Endothelial cell of umbilical vein (primary cell): ENCODE data around the gene SATB2. TPM values are rescaled to one million over a fixed set of nuclear protein-coding genes. Genes with fewer than 3 reads are reported as not detected.

Experiments
- BruUV-seq: library from RNA; stranded (reverse); fragments of 400-500 nt; replicated peaks from 2 replicates; lab custom pipeline; 2021; lab: Mats Ljungman, UMichigan
- CTCF ChIA-PET: fragments of 300-600, 350-600 bp; sonication (Branson Sonifier 250); formaldehyde crosslinking; loops from one replicate; lab custom pipeline; 2021; ENCODE audit warnings: antibody characterized with exemption, inconsistent platforms; lab: Charles Lee
- POLR2A ChIA-PET: fragments of 300-600, 350-600 bp; sonication (Branson Sonifier 250); formaldehyde crosslinking; loops from one replicate; lab custom pipeline; 2021; ENCODE audit warnings: antibody characterized with exemption, inconsistent platforms; lab: Charles Lee
- DNase-seq: peaks from one replicate; pipeline ENCODE4 v3.0.0-alpha.2; 2011; ENCODE audit warnings: low read depth, low spot score
- FAIRE-seq: peaks from 2 replicates; lab custom pipeline; 2011; peaks lifted over from hg19 to GRCh38; lab: Jason Lieb, UNC
- H2AFZ ChIP-seq: 2 replicates; pipeline ENCODE4 v1.6.0; 2012; ENCODE audit warnings: low read depth, low read length, control low read depth, inconsistent platforms
- H3K27ac ChIP-seq: 2 replicates; pipeline ENCODE4 v1.5.1; 2011; ENCODE audit warnings: low read depth, mild to moderate bottlenecking, control low read depth, low read length, moderate library complexity; ENCODE audit not compliant: insufficient read depth
- H3K27me3 ChIP-seq, 2 experiments: 2 replicates each; pipeline versions ENCODE4 v1.6.0 to v1.6.1; 2011; ENCODE audit warnings: low read length in 2 of 2, mixed read lengths in 1 of 2; ENCODE audit not compliant: control insufficient read depth in 2 of 2, insufficient read depth in 2 of 2
- H3K36me3 ChIP-seq, 2 experiments: 2 replicates in 1 of 2; 3 replicates in 1 of 2; pipeline ENCODE4 v1.5.1; 2011; ENCODE audit warnings: low read length in 2 of 2, mild to moderate bottlenecking in 1 of 2, moderate library complexity in 1 of 2; ENCODE audit not compliant: control insufficient read depth in 2 of 2, insufficient read depth in 2 of 2; ENCODE audit errors: extremely low read depth in 1 of 2
- H3K4me1 ChIP-seq: 3 replicates; pipeline ENCODE4 v1.5.1; 2011; ENCODE audit warnings: mild to moderate bottlenecking, low read length; ENCODE audit not compliant: control insufficient read depth, insufficient read depth; ENCODE audit errors: extremely low read depth
- H3K4me2 ChIP-seq: 2 replicates; pipeline ENCODE4 v1.6.1; 2011; ENCODE audit warnings: low read length, control low read depth, mixed read lengths; ENCODE audit not compliant: insufficient read depth
- H3K4me3 ChIP-seq, 3 experiments: fragments of 200-600 bp in 1 of 3; sonication (generic), shearing (Covaris generic) in 1 of 3; replicated peaks in 1 of 3; 2 replicates each; pipeline ENCODE4 v1.5.1; 2011 to 2016; ENCODE audit warnings: control low read depth in 3 of 3, low read length in 3 of 3, mild to moderate bottlenecking in 2 of 3, inconsistent platforms in 1 of 3, low read depth in 1 of 3, moderate library complexity in 1 of 3; ENCODE audit not compliant: insufficient read depth in 1 of 3
- H3K79me2 ChIP-seq: 2 replicates; pipeline ENCODE4 v1.6.0; 2012; ENCODE audit warnings: low read length, inconsistent platforms; ENCODE audit not compliant: control insufficient read depth, insufficient read depth
- H3K9ac ChIP-seq: replicated peaks from 2 replicates; pipeline ENCODE3; 2011; ENCODE audit warnings: low read length, control low read depth; ENCODE audit not compliant: insufficient read depth; ENCODE audit errors: extremely low read depth
- H3K9me1 ChIP-seq: replicated peaks from 3 replicates; pipeline ENCODE4 v1.6.0; 2011; ENCODE audit warnings: mild to moderate bottlenecking, low read length; ENCODE audit not compliant: control insufficient read depth, insufficient read depth; ENCODE audit errors: extremely low read depth
- H3K9me3 ChIP-seq: replicated peaks from 2 replicates; pipeline ENCODE4 v1.5.1; 2012; ENCODE audit warnings: low read length, inconsistent platforms; ENCODE audit not compliant: control insufficient read depth, insufficient read depth
- H4K20me1 ChIP-seq: replicated peaks from 2 replicates; pipeline ENCODE3; 2011; ENCODE audit warnings: mild to moderate bottlenecking, low read length; ENCODE audit not compliant: control insufficient read depth, insufficient read depth; ENCODE audit errors: extremely low read depth
- EZH2 ChIP-seq: IDR thresholded peaks from 2 replicates; pipeline ENCODE4 v1.6.1; 2012; ENCODE audit warnings: borderline replicate concordance, low read depth, mild to moderate bottlenecking, moderate library complexity, low read length, inconsistent platforms; ENCODE audit not compliant: severe bottlenecking
- FOS ChIP-seq: IDR thresholded peaks from 2 replicates; pipeline ENCODE4 v1.6.1; 2011; ENCODE audit warnings: mild to moderate bottlenecking, low read length, moderate library complexity, borderline replicate concordance; ENCODE audit not compliant: insufficient read depth
- GATA2 ChIP-seq: IDR thresholded peaks from 2 replicates; pipeline ENCODE4 v1.7.0; 2011; ENCODE audit warnings: low read depth, mild to moderate bottlenecking, moderate library complexity, mixed read lengths, low read length; ENCODE audit not compliant: insufficient read length, insufficient read depth
- MYC ChIP-seq: IDR thresholded peaks from one replicate; pipeline ENCODE4 v1.6.1; 2011; ENCODE audit warnings: mild to moderate bottlenecking, low read depth, low read length
- POLR2A ChIP-seq: IDR thresholded peaks from 2 replicates; pipeline ENCODE4 v1.6.1; 2012; ENCODE audit warnings: low read depth, mild to moderate bottlenecking, control low read depth, low read length
- POLR2AphosphoS5 ChIP-seq: IDR thresholded peaks from 2 replicates; pipeline ENCODE4 v1.6.1; 2012; ENCODE audit warnings: low read depth, mild to moderate bottlenecking, control low read depth, low read length, moderate library complexity; ENCODE audit not compliant: insufficient read depth
- dilution Hi-C: fragments of 300-500 bp; cut with MboI; formaldehyde crosslinking; loops from one replicate; pipeline ENCODE4 v1.15.0; 2019; ENCODE audit warnings: low sequenced_read_pairs; ENCODE audit not compliant: extremely low pct_ligation_motif_present
- intact Hi-C: fragments of 100-400 bp; cut with micrococcal nuclease; formaldehyde crosslinking; loops from one replicate; pipeline ENCODE4 v1.10.0; 2022
- polyA plus RNA-seq, 4 experiments: library from polyadenylated mRNA; depleted of rRNA in 3 of 4; stranded (reverse) in 3 of 4; unstranded in 1 of 4; fragments of >200 nt; gene quantifications; 2 replicates each; pipeline versions ENCODE4 v1.2.1 to v1.2.3, GENCODE V29; 2011 to 2012; ENCODE audit warnings: missing spikeins in 1 of 4
- total RNA-seq: library from RNA; stranded (reverse); gene quantifications from 2 replicates; pipeline ENCODE4 v1.2.3, GENCODE V29; 2021
- TF ChIP-seq, protein P1 (sequence below), 2 donors: IDR thresholded peaks; 1 replicate in 1 of 2; 2 replicates in 1 of 2; pipeline ENCODE4 v1.5.1; 2011; ENCODE audit warnings: low read length in 2 of 2, mild to moderate bottlenecking in 2 of 2, moderate library complexity in 2 of 2, control low read depth in 1 of 2, inconsistent platforms in 1 of 2, low read depth in 1 of 2; ENCODE audit not compliant: insufficient read depth in 1 of 2; ENCODE audit errors: extremely low read depth in 1 of 2
- TF ChIP-seq, protein P2 (sequence below): IDR thresholded peaks from 2 replicates; pipeline ENCODE4 v1.6.1; 2011; ENCODE audit not compliant: insufficient read depth, insufficient read length

SATB2 gene
- total and polyA plus RNA-seq, 2 donors (not counting 3 experiments of a cell fraction or from before 2014, with no cell fraction given), result 0.47 to 1.1 TPM

DNA sequence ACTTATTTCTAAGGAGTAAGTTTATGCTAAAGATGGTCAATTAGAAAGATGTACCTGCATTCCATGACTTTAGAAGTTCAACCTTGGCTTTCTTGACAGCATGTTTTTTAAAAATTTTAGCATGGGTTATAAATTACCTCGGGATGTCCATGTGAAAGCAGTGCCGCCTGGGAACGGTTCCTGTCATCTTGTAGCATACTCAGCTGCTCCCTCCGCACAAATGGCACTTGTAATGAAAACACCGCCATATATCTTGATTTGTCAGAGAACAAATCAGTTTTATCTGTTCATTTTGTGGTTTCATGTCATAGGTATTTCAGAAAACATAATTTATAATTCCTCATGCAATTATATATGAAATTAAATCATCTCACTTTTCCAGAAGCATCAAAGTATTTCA lies 38.3 kb downstream of the SATB2 start:
- ChIA-PET CTCF (no interaction called here), POLR2A (no interaction called here)
- no peaks in the 10 kb centered on the region for H3K79me2 ChIP-seq
- FAIRE-seq, result no peak
- no peak overlapping the region for H3K4me3 ChIP-seq
- H3K36me3 ChIP-seq, result no peaks in the 10 kb centered on the region
- BruUV-seq, result no TSS peak
- no peak overlapping the region for H3K9ac ChIP-seq
- no peak for DNase-seq
- dilution Hi-C loops (no loop called here), intact Hi-C loops (no loop called here)
- TF ChIP-seq EZH2, result no peak
- TF ChIP-seq POLR2AphosphoS5, result no peak
- TF ChIP-seq POLR2A, result no peak
- TF ChIP-seq FOS, result no peak
- TF ChIP-seq MYC, result no peak
- TF ChIP-seq, protein P1, sequence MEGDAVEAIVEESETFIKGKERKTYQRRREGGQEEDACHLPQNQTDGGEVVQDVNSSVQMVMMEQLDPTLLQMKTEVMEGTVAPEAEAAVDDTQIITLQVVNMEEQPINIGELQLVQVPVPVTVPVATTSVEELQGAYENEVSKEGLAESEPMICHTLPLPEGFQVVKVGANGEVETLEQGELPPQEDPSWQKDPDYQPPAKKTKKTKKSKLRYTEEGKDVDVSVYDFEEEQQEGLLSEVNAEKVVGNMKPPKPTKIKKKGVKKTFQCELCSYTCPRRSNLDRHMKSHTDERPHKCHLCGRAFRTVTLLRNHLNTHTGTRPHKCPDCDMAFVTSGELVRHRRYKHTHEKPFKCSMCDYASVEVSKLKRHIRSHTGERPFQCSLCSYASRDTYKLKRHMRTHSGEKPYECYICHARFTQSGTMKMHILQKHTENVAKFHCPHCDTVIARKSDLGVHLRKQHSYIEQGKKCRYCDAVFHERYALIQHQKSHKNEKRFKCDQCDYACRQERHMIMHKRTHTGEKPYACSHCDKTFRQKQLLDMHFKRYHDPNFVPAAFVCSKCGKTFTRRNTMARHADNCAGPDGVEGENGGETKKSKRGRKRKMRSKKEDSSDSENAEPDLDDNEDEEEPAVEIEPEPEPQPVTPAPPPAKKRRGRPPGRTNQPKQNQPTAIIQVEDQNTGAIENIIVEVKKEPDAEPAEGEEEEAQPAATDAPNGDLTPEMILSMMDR (IDR thresholded peaks at IDR 0.05; ENCODE audit: extremely low read depth in 1 of 2, insufficient read depth in 1 of 2, low read depth in 1 of 2, low read length in 2 of 2), result no peak
- TF ChIP-seq GATA2, result no peak
- TF ChIP-seq, protein P2, sequence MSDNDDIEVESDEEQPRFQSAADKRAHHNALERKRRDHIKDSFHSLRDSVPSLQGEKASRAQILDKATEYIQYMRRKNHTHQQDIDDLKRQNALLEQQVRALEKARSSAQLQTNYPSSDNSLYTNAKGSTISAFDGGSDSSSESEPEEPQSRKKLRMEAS, result no peak
- no peak overlapping the region for H3K27ac ChIP-seq
- no peaks in the 10 kb centered on the region for H3K9me3 ChIP-seq
- H3K9me1 ChIP-seq, result no peaks in the 10 kb centered on the region
- no peak overlapping the region for H2AFZ ChIP-seq
- H3K4me2 ChIP-seq, result no peak overlapping the region
- peaks cover 0 to 2% of the 10 kb centered on the region in 2 experiments for H3K27me3 ChIP-seq
- no peaks in the 10 kb centered on the region for H3K4me1 ChIP-seq
- no peaks in the 10 kb centered on the region for H4K20me1 ChIP-seq
